ENCODE measurements around the gene ATG4B. TPM values are rescaled to one million over a fixed set of nuclear protein-coding genes. Genes with fewer than 3 reads are reported as not detected.

ATG4B gene
- total RNA-seq, 1 donor from 2014 or later = 78.1 TPM

DNA sequence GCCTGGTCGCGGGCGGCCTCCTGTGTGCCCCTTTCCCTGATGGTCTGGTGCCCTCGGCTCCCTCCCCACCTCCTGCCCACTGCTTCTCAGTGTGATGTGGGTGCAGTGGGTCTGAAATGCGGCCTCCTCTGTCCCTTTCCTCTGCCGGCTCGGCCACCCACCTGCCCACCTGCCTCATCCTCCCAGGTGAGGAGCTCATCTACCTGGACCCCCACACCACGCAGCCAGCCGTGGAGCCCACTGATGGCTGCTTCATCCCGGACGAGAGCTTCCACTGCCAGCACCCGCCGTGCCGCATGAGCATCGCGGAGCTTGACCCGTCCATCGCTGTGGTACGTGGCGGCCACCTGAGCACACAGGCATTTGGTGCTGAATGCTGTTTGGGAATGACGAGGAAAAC is 30.9 kb downstream of the ATG4B start:
- no peak for DNase-seq (ENCODE audit: extremely low spot score, unreplicated experiment)
- Mint-ChIP-seq H3K9me3 (ENCODE audit: unreplicated experiment) (no peaks in the 10 kb centered on the region), H3K36me3 (ENCODE audit: unreplicated experiment) (peaks cover 8% of the 10 kb centered on the region), H3K27ac (ENCODE audit: unreplicated experiment) (no peak overlapping the region), H3K4me3 (ENCODE audit: unreplicated experiment) (no peak overlapping the region), H3K4me1 (ENCODE audit: unreplicated experiment) (peaks cover 11% of the 10 kb centered on the region), H3K27me3 (ENCODE audit: unreplicated experiment) (no peaks in the 10 kb centered on the region)
- TF ChIP-seq, protein P1, sequence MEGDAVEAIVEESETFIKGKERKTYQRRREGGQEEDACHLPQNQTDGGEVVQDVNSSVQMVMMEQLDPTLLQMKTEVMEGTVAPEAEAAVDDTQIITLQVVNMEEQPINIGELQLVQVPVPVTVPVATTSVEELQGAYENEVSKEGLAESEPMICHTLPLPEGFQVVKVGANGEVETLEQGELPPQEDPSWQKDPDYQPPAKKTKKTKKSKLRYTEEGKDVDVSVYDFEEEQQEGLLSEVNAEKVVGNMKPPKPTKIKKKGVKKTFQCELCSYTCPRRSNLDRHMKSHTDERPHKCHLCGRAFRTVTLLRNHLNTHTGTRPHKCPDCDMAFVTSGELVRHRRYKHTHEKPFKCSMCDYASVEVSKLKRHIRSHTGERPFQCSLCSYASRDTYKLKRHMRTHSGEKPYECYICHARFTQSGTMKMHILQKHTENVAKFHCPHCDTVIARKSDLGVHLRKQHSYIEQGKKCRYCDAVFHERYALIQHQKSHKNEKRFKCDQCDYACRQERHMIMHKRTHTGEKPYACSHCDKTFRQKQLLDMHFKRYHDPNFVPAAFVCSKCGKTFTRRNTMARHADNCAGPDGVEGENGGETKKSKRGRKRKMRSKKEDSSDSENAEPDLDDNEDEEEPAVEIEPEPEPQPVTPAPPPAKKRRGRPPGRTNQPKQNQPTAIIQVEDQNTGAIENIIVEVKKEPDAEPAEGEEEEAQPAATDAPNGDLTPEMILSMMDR (IDR thresholded peaks at IDR 0.05) = no peak

DNA sequence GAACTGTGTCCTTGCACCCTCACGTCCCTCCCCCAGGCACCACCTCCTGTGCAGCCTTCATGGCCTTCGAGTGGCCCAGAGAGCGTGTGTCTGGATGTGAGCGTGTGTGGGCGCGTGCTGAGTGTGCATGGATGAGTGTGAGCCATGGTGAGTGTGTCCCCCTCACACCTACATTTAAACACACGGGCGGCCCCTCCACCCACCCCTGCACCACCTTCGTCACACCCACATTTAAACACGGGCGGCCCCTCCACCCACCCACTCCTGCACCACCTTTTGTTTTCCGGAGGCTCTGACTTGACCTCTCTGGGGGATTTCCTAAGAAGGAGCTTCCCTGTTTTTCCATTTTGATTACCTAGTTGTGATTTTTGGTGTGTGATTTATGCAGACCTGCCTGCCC is 31.3 kb downstream of the ATG4B start:
- no peak for DNase-seq (ENCODE audit: extremely low spot score, unreplicated experiment)
- Mint-ChIP-seq H3K9me3 (ENCODE audit: unreplicated experiment) (no peaks in the 10 kb centered on the region), H3K27me3 (ENCODE audit: unreplicated experiment) (no peaks in the 10 kb centered on the region), H3K36me3 (ENCODE audit: unreplicated experiment) (peaks cover 8% of the 10 kb centered on the region), H3K4me1 (ENCODE audit: unreplicated experiment) (peaks cover 11% of the 10 kb centered on the region), H3K27ac (ENCODE audit: unreplicated experiment) (no peak overlapping the region), H3K4me3 (ENCODE audit: unreplicated experiment) (no peak overlapping the region)
- TF ChIP-seq, protein P1 (IDR thresholded peaks at IDR 0.05) = no peak

DNA sequence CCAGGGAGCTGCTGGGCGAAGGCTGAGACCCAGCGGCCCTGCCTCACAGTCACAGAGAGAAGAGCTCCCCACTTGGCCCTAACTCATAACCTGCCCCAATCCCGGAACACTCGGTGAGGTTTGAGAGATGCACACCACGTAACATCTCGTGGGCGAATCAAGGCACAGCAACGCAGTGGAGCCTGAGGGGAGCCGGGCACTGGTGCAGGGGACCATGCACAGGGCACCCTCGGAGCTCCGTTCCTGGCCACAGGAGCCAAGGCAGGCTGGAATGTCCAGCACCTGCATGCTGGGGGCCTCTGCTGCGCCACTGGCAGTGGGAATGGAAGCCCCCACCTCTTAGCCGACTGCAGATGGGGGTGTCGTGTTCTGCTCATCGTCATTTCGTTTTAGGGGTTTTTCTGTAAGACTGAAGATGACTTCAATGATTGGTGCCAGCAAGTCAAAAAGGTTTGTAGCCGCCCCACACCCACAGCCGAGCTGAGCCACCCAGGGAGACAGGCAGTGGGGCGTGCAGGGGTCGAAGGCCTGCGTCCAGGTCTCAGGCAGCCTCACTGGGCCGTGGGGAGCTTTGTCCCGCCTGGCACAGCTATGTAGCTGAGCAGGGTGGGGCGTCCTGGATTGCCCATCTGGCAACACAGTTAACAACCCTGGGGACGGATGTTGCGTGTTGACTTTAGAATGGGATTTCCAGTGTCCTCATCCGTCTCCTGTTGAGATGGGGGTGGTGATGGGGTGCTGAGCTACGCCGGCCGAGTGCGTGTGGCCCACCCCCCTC is 33.0 kb downstream of the ATG4B start:
- DNase-seq (ENCODE audit: extremely low spot score, unreplicated experiment) = no peak
- peaks cover 12% of the 10 kb centered on the region for H3K36me3 Mint-ChIP-seq (ENCODE audit: unreplicated experiment)
- no peaks in the 10 kb centered on the region for H3K9me3 Mint-ChIP-seq (ENCODE audit: unreplicated experiment)
- no peak overlapping the region for H3K27ac Mint-ChIP-seq (ENCODE audit: unreplicated experiment)
- H3K27me3 Mint-ChIP-seq (ENCODE audit: unreplicated experiment) = no peaks in the 10 kb centered on the region
- TF ChIP-seq, protein P1 (IDR thresholded peaks at IDR 0.05) = no peak
- H3K4me1 Mint-ChIP-seq (ENCODE audit: unreplicated experiment) = peaks cover 5% of the 10 kb centered on the region
- no peak overlapping the region for H3K4me3 Mint-ChIP-seq (ENCODE audit: unreplicated experiment)

DNA sequence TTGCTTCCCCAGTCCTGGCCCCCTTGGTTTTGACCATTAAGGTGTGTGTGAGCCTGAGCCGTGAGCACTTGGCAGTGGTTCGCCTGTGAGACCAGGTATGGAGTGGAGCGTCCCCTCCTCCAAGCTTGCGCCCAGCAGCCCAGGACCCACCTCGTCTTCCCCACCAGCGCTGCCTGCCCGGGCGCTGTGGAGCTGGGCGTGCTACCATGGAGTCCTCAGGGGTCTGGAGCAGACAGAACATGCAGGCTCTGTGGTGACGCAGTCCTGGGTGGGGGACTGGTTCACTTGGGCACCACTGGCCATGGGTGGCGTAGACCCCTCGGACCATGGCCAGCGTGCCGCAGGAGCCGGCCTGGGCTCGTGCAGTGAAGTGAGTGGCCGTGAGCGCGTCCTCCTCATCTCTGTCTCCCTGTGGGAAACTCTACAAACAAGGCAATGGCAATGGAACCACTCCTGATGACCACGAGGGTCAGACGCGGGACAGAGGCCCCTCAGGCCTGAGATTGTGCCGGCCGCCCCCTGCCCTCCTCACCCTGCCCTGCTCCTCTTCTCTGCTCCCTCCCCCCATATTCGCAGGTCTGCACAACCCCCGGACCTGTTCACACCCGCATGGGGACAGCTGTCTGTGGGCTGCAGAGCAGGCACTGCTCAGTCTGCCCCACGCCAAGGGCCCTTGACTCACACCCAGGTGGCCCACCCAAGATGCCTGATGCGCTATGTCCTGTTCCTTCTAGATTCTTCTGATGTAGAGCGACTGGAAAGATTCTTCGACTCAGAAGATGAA is 34.2 kb downstream of the ATG4B start:
- DNase-seq (ENCODE audit: extremely low spot score, unreplicated experiment) = no peak
- H3K36me3 Mint-ChIP-seq (ENCODE audit: unreplicated experiment) = peaks cover 16% of the 10 kb centered on the region
- no peaks in the 10 kb centered on the region for H3K27me3 Mint-ChIP-seq (ENCODE audit: unreplicated experiment)
- TF ChIP-seq, protein P1 (IDR thresholded peaks at IDR 0.05) = no peak
- H3K9me3 Mint-ChIP-seq (ENCODE audit: unreplicated experiment) = no peaks in the 10 kb centered on the region
- no peak overlapping the region for H3K4me3 Mint-ChIP-seq (ENCODE audit: unreplicated experiment)
- no peaks in the 10 kb centered on the region for H3K4me1 Mint-ChIP-seq (ENCODE audit: unreplicated experiment)
- H3K27ac Mint-ChIP-seq (ENCODE audit: unreplicated experiment) = no peak overlapping the region
